A673 (cell line): ENCODE results near the gene FHIT.

Experiments used
- EZH2 ChIP-seq: fragments of 200-600 bp; sonication (generic); IDR thresholded peaks from 2 replicates; pipeline ENCODE4 v1.6.1; 2017; ENCODE audit warnings: borderline replicate concordance, low read depth, mild to moderate bottlenecking, mixed read lengths, antibody characterized with exemption, low read length; ENCODE audit not compliant: poor library complexity, severe bottlenecking
- TF ChIP-seq, protein P1 (sequence below): fragments of 300-800, 200-600 bp; sonication (generic); conservative IDR thresholded peaks from 2 replicates; pipeline ENCODE4 v1.5.1; 2017; ENCODE audit warnings: low read depth, mild to moderate bottlenecking, antibody characterized with exemption, low read length, moderate library complexity, mixed read lengths

DNA sequence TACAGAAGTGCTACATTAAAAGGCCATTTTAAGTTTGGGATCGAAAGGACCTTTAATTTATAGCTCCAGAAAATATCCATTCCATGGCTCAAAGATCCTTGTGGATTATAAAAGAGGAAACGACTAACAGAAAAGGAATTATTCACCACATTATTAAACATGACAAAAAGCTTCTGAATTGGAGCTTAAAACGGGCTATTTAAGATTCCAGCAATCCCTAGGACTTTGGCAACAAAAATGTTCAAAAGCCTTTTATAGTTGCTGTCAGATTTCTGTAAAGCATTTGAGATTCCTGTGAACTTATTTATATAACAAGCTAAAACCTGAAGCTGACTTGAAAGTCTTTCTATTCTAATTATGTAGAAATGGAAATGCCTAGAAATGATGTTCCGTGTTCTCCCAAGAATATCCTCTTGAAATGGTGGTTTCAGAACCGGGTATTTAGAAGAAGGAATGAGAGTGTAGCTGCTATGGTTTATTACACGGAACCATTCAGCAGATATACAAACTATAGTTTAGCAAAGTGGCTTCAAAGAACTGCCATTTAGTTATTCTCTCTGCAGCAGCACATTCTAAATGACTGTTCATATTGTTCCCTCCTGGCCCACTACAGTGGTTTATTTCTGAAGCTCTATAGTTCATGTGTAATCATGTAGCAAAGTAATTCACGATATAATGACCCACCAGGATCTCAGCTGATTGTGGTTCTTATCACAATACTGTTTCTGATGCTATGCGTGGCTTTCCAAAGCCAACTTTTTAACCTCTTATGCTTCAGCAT lies 961.7 kb downstream of the FHIT start:
- TF ChIP-seq, protein P1, sequence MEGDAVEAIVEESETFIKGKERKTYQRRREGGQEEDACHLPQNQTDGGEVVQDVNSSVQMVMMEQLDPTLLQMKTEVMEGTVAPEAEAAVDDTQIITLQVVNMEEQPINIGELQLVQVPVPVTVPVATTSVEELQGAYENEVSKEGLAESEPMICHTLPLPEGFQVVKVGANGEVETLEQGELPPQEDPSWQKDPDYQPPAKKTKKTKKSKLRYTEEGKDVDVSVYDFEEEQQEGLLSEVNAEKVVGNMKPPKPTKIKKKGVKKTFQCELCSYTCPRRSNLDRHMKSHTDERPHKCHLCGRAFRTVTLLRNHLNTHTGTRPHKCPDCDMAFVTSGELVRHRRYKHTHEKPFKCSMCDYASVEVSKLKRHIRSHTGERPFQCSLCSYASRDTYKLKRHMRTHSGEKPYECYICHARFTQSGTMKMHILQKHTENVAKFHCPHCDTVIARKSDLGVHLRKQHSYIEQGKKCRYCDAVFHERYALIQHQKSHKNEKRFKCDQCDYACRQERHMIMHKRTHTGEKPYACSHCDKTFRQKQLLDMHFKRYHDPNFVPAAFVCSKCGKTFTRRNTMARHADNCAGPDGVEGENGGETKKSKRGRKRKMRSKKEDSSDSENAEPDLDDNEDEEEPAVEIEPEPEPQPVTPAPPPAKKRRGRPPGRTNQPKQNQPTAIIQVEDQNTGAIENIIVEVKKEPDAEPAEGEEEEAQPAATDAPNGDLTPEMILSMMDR = no peak
- no peak for TF ChIP-seq EZH2
